GM21576 (cell line): ENCODE measurements around the gene FUT1.
"Not testable (repeated sequence)": the region's sequence is repeated elsewhere in the genome, so short reads cannot be mapped to it uniquely, and the experiment has no call there.

Experiments used
- ATAC-seq: cut with Tn5 transposase; IDR thresholded peaks from one replicate; pipeline ENCODE4 v1.9.1; 2021; ENCODE audit warnings: mild to moderate bottlenecking, moderate library complexity; ENCODE audit not compliant: unreplicated experiment

The FUT1 gene

DNA sequence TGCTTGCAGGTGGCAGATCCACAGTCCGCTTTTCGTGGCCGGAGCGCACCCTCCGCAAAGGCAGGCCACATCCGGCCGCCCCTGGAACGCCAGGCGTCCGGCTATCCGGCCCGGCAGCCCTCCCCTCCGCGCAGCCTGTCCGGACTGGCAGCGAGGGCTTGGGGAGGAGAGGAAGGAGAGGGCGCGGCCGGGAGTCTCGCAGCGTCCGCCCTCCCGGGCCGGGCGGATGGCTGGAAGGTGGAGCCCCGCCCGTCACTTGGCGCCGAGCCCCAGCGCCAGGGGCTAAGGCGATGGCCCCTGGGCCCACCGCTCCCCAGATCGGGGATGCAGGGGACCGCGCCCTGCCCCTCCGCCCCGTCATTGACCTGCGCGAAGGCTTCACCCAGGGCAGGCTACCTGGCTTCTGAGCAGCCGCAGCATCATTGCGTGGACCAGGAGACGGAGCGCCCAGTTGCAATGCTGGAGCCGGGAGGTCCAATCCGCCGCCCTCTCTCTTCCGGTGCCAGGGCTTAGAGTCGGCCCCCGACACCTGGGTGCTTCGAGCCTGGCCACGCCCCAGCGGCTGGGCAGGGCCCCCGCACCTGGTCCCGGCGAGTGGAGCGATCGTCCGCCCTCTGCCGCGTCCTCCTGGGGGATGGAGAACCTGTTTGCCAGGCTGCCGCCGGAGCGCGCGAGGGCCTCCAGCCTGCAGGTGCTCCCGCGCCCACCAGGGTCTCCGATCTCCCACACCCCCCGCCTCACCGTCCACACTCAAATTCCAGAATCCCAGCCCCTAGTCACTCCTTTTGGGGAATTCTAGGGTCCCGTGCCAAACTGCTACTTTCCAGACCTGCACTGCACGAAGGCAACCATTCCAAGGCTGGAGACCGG is at the start of gene FUT1:
FUT1 (minus strand) TSS at position 146 of the 870 bp plus-strand sequence. CDS start 1,360 bp downstream, outside the sequence.
- no peak for ATAC-seq

DNA sequence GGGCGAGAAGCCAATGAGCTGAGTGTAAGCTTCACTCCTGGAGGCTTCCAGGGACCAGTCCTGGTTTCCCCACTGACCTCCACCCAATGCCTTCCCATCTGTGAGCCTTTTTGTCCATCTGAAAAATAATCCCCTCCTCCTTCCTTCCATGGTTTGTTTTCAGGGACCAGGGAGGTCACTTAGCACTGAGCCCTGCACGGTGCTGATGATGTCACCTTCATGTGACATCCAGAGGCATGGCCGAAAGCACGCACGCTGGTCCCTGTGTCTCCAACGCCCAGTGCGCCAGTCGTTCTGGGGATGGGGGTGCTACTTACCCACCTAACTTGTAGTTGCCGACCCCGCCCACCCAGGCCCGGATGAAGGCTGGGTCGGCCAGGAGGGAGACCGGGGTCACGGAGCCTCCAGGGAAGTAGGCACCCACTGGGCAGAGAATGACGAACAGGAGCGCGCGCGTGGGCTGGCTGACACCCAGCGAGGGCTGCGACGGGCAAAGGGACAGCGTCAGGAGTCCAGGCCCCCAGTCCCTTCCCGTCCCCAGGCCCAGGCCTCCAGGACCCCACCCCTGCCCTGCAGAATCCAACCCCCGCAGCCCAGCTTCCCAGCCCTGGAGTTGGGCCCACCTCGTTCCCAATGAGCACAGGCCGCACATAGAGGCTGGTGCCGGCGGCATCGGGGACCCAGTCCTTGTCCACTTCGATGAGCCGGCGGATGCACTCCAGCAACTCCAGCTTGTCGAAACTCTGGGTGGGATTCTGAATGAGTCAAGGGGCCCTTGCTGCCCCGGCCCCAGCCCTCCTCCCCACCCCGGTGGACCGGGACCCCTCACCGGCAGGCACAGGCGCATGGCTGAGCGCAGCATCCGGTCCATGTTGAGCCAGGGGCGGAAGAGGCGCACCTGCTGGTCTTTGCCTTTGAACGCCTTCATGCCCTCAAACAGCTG is 47.2 kb upstream of the FUT1 start:
- no peak for ATAC-seq

- no peak for ATAC-seq
These were observed 46.5 kb upstream of the FUT1 start for GRCh38 chr19:48798937-48799336.

DNA sequence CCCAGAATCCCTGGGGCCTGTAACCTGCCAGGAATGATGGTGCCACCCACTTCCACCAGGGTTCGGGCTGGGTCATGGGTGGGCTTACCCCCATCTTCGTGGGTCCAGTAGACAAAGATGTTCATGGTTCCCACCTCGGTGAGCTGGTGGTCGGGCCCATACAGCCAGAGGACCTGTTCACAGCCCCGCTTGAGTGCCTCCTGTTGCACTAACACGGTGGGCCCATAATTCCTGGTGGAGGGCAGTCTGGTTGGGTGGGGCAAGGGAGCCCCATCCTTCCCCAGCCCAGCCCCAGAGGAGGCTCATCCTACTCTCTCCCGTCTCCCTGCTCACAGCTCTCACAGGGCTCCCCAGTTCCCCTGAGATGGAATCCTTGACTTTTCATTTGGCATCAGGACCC is 44.7 kb upstream of the FUT1 start:
- no peak for ATAC-seq

DNA sequence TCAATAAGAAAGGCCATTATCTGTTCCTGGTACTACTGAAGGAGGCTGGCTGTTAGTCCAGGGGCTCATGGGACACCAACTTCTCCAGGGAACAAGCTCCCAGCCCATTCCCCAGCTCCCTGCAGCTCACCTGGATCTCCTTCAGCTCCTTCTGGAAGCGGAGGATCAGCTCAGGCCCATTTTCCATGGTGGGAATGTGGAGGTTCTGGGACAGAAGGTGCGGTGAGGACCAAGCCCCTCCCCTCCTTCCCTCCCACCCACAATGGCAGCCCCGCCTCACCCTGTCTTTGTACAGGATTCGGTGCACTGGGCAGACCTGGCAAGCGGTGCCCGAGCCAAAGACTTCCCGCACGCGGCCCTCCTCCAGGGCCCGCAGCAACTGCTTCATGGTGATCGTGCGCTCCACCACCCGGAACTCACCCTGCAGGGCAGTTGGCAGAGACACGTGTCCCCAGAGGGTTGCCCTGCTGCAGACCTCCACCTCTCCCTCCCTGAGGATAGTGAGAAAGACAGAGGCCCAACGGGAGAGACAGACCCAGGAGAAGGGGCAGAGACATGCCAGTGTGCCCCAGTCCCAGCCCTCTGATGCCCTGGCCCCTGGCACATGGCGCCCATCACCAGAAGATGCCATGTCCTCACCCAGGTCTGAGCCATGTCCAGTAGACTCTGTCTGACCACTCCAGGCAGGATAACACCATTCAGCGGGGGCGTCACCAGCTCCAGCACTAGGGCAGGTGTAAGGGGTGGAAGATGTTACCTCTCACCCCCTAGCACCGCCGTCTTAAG is 44.0 kb upstream of the FUT1 start:
- no peak for ATAC-seq

DNA sequence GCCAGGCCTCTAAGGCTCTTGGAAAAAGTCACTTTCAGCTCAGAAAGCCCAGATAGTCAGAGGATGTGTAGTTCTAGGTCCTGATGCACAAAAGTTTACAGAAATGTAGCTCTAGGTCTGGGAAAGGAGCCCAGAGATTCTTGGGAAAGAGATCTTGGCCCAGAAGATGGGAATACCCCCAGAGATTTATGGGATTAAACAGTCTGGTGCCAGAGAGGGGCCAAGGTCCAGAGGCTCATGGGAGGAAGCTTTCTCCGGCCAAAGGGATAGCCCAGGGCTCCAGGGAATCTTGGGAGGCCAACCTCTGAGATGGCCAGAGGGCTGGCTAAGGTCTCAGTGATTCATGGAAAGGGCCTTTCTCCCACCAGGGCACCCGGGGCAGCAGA is 43.2 kb upstream of the FUT1 start:
- no peak for ATAC-seq

- ATAC-seq, result peak; percentile 67
These were observed 42.7 kb upstream of the FUT1 start for GRCh38 chr19:48795055-48795684.

GRCh38 chr19:48794291-48794690 is 41.9 kb upstream of the FUT1 start:
- ATAC-seq, result no peak

- ATAC-seq, result no peak
These were observed 40.8 kb upstream of the FUT1 start for GRCh38 chr19:48793271-48793670.

- ATAC-seq, result not testable (repeated sequence)
These were observed 34.9 kb upstream of the FUT1 start for GRCh38 chr19:48787331-48787730.

DNA sequence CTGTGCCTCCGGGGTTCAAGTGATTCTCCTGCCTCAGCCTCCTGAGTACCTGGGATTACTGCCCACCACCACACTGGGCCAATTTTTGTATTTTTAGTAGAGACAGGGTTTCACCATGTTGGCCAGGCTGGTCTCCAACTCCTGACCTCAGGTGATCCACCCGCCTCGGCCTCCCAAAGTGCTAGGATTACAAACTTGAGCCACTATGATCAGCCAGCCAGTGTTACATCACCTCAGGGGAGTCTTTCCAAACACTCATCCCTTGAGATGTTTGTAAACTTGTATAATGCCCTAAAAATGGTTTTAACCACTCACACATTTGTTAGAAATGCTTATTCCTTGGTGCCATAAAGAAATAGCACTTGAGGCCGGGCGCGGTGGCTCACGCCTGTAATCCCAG is 34.0 kb upstream of the FUT1 start:
- not testable (repeated sequence) for ATAC-seq

DNA sequence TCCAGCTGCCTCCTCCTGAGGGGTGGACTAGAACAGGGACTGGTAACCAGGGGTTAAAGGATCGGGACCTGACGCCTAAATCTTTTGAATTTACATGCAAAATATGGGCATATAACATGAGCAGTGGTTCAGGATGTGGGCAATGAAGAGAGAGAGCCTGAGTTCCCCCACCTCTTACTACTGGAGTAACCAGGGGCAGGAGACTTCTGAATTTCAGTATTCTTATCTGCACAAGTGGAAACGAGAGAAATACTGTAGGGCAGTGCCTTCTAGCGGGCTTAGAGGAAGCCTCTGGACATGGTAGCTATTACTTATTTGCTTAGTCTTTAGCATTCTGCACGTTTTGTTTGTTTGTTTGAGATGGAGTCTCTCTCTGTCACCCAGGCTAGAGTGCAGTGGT is 32.1 kb upstream of the FUT1 start:
- no peak for ATAC-seq

- ATAC-seq, result no peak
These were observed 28.4 kb upstream of the FUT1 start for GRCh38 chr19:48780631-48781391.

GRCh38 chr19:48779636-48780035 is 27.2 kb upstream of the FUT1 start:
- ATAC-seq, result no peak

- no peak for ATAC-seq
These were observed 25.3 kb upstream of the FUT1 start for GRCh38 chr19:48777720-48778119.

DNA sequence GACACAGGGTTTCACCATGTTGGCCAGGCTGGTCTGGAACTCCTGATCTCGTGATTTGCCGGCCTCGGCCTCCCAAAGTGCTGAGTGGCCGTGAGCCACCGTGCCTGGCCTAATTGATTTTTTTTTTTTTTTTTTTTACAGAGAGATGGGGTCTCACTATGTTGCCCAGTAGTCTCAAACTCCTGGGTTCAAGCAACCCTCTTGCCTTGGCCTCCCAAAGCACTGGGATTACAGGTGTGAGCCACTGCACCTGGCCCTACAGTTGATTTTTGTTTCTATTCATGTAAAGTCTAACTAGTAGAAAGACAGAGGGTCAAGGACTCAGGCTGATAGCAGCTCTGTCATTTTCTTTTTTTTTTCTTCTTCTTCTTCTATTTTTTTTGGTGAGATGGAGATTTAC is 24.7 kb upstream of the FUT1 start:
- ATAC-seq, result no peak

- ATAC-seq, result no peak
These were observed 20.1 kb upstream of the FUT1 start for GRCh38 chr19:48772503-48772953.

DNA sequence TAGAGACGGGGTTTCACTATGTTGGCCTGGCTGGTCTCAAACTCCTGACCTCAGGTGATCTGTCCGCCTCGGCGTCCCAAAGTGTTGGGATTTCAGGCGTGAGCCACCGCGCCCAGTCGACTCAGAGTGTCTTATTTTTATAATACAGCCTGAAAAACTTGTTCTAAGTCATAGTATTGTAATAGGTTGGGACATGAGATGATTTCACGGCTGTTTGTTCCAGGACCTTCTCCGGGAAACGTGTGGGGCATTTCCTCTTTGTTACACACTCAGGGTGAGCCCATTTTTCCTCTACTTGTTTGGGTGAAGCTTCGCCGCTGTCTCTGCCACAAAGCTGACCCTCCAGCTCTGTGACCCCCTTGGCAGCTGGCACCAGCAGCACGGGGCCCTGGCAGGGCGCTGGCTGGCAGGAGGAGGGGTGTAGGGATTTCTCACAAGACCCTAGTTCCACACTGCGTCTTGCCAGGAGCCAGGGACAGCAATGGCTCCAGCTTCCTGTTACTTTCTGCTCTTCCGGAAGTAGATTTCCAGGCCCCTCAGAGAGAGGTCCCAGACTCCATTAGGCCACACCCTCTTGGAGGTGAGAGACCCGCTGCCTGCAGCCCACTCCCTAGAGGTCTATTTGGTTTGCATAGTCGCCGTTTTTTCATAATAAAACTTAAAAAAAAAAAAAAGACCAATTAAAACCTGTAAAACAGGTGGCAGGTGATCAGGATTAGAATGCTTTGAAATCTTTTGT is 18.5 kb upstream of the FUT1 start:
- no peak for ATAC-seq

- no peak for ATAC-seq
These were observed 17.8 kb upstream of the FUT1 start for GRCh38 chr19:48770266-48770665.
